ENCODE results near the gene CAMTA1. TPM values are rescaled to one million over a fixed set of nuclear protein-coding genes. Genes with fewer than 3 reads are reported as not detected.

CAMTA1 gene
- total RNA-seq, 4 donors from 2014 or later: 57.4 to 88.3 (median 62.1) TPM

DNA sequence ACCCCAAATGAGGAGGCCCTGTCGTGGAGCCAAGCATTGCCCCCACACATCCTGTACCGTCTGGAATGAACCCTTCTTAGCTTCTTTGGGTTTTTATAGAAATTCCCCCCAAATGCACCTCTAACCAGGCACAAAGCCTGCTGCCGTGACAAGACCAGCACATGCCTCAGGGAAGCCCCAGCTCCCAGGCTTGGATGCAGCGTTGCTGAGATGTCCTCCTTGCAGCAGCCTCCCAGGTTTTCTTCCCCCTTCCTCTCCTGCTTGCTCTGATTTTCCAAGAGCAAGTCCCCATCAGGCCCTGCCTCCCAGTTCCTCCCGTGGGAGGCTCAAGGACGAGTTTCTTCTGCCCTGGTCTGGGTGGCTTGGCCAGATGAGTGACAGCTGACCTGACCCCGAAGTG is 866.8 kb downstream of the CAMTA1 start:
- no peak for DNase-seq
- Histone ChIP-seq H3K4me3 (no peak overlapping the region), H3K27ac (no peak overlapping the region), H3K27me3 (no peaks in the 10 kb centered on the region), H3K9me3 (no peaks in the 10 kb centered on the region), H3K4me1 (peaks cover 0 to 4% (median 0%) of the 10 kb centered on the region in 4 donors), H3K36me3 (no peaks in the 10 kb centered on the region)
- TF ChIP-seq CTCF (IDR thresholded peaks at IDR 0.05) (no peak), POLR2A (IDR thresholded peaks at IDR 0.05) (no peak)

DNA sequence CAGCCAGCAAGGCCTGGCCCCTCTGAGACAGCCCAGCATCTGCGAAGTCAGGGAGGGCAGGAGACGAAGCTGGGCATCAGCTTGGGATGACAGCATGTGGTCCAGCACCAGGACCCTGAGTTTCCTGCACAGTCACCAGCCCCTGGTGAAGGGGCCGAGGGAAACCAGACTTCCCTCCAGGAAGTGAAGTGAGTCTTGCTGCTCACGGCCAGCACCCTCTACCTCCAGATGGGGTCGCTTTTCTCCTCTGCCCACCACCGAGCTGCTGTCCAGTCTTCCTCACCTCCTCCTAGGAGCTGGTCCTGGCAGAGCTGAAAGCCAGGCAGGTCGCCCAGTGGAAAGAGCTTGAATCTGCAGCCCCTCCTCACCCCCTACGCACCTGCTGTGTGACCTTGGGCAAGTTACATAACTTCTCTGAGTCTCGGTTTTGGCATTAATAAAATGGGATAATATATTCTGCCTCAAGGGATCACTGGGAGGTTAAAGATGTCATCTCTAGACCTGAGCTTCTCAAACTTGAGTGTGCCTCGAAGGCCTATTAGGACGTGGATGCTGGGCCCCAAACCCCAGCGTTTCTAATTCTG is 867.4 kb downstream of the CAMTA1 start:
- TF ChIP-seq POLR2A (IDR thresholded peaks at IDR 0.05): no peak
- Histone ChIP-seq H3K27ac (no peak overlapping the region), H3K36me3 (no peaks in the 10 kb centered on the region), H3K9me3 (no peaks in the 10 kb centered on the region), H3K4me1 (peaks cover 0 to under 1% (median 0%) of the 10 kb centered on the region in 4 donors), H3K4me3 (no peak overlapping the region), H3K27me3 (no peaks in the 10 kb centered on the region)
- no peak for DNase-seq

DNA sequence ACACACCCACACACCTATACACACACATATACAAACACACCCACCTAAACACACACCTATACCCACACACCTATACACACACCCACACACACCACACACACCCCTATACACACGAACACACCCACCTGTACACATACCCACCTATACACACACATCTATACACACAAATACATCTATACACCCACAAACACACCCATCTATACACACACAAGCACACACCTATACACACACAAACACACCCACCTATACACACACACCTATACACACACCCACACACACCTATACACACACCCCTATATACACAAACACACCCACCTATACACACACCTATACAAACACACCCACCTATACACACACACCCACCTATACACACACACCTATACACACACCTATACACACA is 869.5 kb downstream of the CAMTA1 start:
- Histone ChIP-seq H3K4me1 (no peaks in the 10 kb centered on the region), H3K9me3 (no peaks in the 10 kb centered on the region), H3K27ac (no peak overlapping the region), H3K36me3 (no peaks in the 10 kb centered on the region), H3K27me3 (no peaks in the 10 kb centered on the region), H3K4me3 (no peak overlapping the region)
- DNase-seq: no peak
- TF ChIP-seq CTCF (IDR thresholded peaks at IDR 0.05) (no peak), POLR2A (IDR thresholded peaks at IDR 0.05) (no peak)

GRCh38 chr1:7655354-7655753 is 870.1 kb downstream of the CAMTA1 start:
- TF ChIP-seq POLR2A (IDR thresholded peaks at IDR 0.05): no peak
- TF ChIP-seq CTCF (IDR thresholded peaks at IDR 0.05): no peak
- no peaks in the 10 kb centered on the region for H3K27me3 ChIP-seq
- H3K4me3 ChIP-seq: no peak overlapping the region
- H3K36me3 ChIP-seq: no peaks in the 10 kb centered on the region
- H3K9me3 ChIP-seq: no peaks in the 10 kb centered on the region
- no peak for DNase-seq
- H3K27ac ChIP-seq: no peak overlapping the region
- H3K4me1 ChIP-seq: no peaks in the 10 kb centered on the region

DNA sequence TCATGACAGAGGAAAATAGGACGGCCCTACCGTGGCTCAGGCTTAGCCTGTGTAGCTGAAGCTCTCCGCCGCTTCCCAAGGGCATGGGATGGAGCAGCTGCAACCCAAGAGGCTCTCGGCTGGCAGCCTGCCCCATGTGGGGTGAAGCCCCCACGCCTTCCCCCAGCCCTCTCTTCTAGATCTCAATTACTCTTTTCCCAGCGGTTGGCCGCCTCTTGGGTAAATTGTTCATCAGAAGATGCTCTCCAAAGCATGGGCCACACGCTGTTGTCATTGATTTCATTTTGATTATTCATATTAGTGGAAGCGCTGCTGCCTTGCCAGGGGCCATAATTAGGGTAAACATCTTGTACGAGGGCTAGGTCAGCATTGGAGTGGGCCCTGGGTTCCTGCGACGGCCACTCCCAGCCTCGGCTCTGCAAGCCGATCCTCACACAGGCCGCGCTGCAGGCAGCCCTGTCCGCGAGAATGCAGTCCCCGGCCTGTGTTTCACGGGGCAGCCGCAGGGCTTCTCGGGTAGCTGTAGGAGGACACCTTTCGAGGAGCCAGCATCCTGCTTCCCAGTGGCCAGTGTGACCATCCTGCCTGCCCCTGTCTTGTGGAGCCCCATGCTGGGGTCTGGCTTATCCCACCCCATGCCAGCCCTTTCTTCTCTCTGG is 871.4 kb downstream of the CAMTA1 start:
- TF ChIP-seq POLR2A (IDR thresholded peaks at IDR 0.05): no peak
- TF ChIP-seq CTCF (IDR thresholded peaks at IDR 0.05): no peak
- Histone ChIP-seq H3K27ac (no peak overlapping the region), H3K36me3 (no peaks in the 10 kb centered on the region), H3K4me1 (no peaks in the 10 kb centered on the region), H3K27me3 (no peaks in the 10 kb centered on the region), H3K9me3 (no peaks in the 10 kb centered on the region), H3K4me3 (no peak overlapping the region)
- no peak for DNase-seq

- Histone ChIP-seq H3K36me3 (no peaks in the 10 kb centered on the region), H3K27me3 (no peaks in the 10 kb centered on the region), H3K4me3 (no peak overlapping the region), H3K27ac (no peak overlapping the region), H3K9me3 (no peaks in the 10 kb centered on the region), H3K4me1 (no peaks in the 10 kb centered on the region)
- no peak for DNase-seq
- no peak for TF ChIP-seq CTCF (IDR thresholded peaks at IDR 0.05)
- no peak for TF ChIP-seq POLR2A (IDR thresholded peaks at IDR 0.05)
Observed at GRCh38 chr1:7657287-7658016, 872.2 kb downstream of the CAMTA1 start.
